Fibroblast of lung (primary cell): Measurements from ENCODE around the gene ZNF407.

Source experiments
- CTCF ChIP-seq, 2 donors: IDR thresholded peaks in 1 of 2; conservative IDR thresholded peaks in 1 of 2; 1 replicate in 1 of 2; 2 replicates in 1 of 2; pipeline ENCODE4 v1.5.1; 2011 to 2012; ENCODE audit warnings: low read length in 2 of 2, control low read depth in 1 of 2, inconsistent platforms in 1 of 2, low read depth in 1 of 2, mild to moderate bottlenecking in 1 of 2
- EZH2 ChIP-seq: IDR thresholded peaks from 2 replicates; pipeline ENCODE4 v1.5.1; 2012; ENCODE audit warnings: low read length, control low read depth, mild to moderate bottlenecking; ENCODE audit errors: missing control alignments

GRCh38 chr18:75053028-75053629 is 455.5 kb downstream of the ZNF407 start:
- TF ChIP-seq CTCF (conservative IDR thresholded peaks at IDR 0.05 in 1 of 2, IDR thresholded peaks at IDR 0.05 in 1 of 2; ENCODE audit: low read depth in 1 of 2, low read length in 2 of 2) (no peak), EZH2 (no peak)
